H7 (cell line): ENCODE results near the gene KBTBD13. TPM values are rescaled to one million over a fixed set of nuclear protein-coding genes. Genes with fewer than 3 reads are reported as not detected.
"Not testable (repeated sequence)": the region's sequence is repeated elsewhere in the genome, so short reads cannot be mapped to it uniquely, and the experiment has no call there.

ENCODE experiments used
- DNase-seq: peaks from one replicate; pipeline ENCODE4 v3.0.0; 2012
- H3K27me3 ChIP-seq: 2 replicates; pipeline ENCODE4 v1.6.0; 2011; ENCODE audit warnings: mild to moderate bottlenecking, low read length; ENCODE audit not compliant: control insufficient read depth, insufficient read depth
- H3K36me3 ChIP-seq: replicated peaks from 2 replicates; pipeline ENCODE4 v1.5.1; 2011; ENCODE audit warnings: low read length; ENCODE audit not compliant: control insufficient read depth, insufficient read depth
- H3K4me3 ChIP-seq: 2 replicates; pipeline ENCODE4 v1.5.1; 2011; ENCODE audit warnings: low read depth, mild to moderate bottlenecking, control low read depth, low read length, moderate library complexity; ENCODE audit not compliant: insufficient read depth
- total RNA-seq: library from RNA; depleted of rRNA; stranded (reverse); fragments of >200 nt; shearing (Covaris generic); gene quantifications from 2 replicates; pipeline ENCODE4 v1.2.3, GENCODE V29; 2014

Gene KBTBD13
- total RNA-seq, 1 experiment from 2014 or later, result 0.17 TPM

DNA sequence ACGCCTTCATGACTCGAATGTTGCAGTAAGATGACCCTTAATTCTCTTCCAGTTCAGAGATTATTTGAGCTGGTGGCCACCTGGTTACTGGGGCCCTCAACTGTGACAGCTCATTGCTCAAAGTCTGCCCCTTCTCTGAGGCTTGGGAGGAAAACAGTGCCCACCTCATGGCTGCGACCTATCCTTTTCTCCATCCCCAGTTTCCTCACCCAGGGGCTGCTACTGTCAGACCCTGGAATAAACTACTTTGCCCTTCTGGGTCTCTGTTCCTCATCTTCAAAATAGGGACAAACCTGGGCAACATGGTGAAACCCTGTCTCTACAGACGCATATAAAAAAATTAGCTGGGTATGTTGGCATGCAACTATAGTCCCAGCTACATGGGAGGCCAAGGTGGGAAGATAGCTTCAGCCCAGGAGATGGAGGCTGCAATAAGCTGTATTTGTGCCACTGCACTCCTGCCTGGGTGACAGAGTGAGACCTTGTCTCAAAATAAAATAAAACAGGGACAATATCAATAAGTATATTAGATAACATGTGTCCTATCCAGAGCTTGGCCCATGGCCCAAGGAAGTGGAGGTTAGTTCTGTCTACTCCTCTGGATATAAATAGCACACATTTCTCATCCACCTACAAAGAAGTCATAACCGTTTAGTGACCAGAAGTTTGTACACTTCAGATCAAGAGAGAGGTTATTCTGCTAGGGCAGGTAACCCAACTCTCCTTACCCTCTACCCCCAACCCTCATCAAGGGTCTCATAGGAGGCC is 6.6 kb upstream of the KBTBD13 start:
- Histone ChIP-seq H3K36me3 (no peaks in the 10 kb centered on the region; the same call in 1 of the 2 replicates), H3K4me3 (no peak overlapping the region), H3K27me3 (peaks cover 5% of the 10 kb centered on the region)
- DNase-seq, result no peak

DNA sequence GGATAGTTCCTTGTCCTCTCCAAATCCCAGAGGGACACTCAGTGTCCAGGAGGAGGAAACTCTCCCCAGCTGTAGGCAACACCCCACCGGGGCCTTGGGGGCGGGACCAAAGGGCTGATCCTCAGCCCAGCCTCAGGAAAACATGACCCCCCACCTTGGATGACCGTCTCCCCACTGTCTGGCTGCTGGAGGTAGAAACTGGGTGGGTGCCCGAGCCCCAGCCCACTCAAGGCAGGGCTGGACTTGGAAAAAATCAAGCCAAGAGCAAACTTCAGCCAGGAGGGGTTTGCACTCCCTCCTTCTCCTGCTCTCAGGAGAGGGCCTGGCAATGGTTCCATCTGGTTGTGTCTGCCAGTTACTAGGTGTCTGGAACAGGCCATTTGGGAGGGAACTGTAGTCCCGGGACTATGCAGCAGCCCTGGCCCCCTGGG is 5.2 kb upstream of the KBTBD13 start:
- Histone ChIP-seq H3K4me3 (no peak overlapping the region), H3K36me3 (no peaks in the 10 kb centered on the region), H3K27me3 (peaks cover 5% of the 10 kb centered on the region)
- DNase-seq, result no peak

DNA sequence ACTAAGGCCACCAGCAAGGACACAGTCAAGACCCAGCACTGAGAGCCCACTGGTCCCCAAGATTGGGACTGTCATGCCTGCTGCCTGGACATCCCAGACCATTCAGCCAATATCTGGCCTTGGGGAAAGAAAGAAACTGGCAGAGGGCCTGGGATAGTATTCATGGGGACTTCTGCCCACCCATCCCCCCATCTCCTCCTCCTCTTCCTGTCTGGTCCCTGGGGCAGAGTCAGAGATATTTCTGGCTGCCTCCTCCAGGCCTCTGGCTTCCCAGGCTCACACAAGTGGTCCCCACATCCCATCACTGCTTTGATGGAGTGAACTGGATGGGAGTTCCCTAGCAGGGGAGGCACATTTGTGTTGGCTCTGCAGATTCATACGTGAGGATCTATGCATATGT is 4.5 kb upstream of the KBTBD13 start:
- H3K27me3 ChIP-seq, result peaks cover 5% of the 10 kb centered on the region
- no peaks in the 10 kb centered on the region for H3K36me3 ChIP-seq
- no peak overlapping the region for H3K4me3 ChIP-seq
- no peak for DNase-seq

DNA sequence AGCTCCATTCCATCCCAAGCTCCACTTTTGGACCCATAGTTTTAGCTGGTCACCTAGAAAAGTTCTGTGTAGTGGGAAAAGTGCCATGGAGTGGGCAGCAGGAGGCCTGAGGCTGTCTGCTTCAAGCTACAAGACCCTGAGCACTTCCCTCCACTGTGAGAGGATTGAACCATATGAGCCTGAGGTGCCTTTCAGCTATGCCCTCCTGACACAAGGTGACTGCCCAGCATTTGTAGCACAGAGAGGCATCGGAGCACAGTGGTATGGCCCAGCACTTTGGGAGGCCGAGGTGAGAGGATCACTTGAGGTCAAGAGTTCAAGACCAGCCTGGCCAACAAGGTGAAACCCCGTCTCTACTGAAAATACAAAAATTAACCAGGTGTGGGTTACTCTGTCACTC is 3.9 kb upstream of the KBTBD13 start:
- H3K36me3 ChIP-seq, result no peaks in the 10 kb centered on the region
- no peak for DNase-seq
- no peak overlapping the region for H3K4me3 ChIP-seq
- H3K27me3 ChIP-seq, result no peaks in the 10 kb centered on the region; the same call in 1 of the 2 replicates

GRCh38 chr15:65074946-65075345 is 1.6 kb upstream of the KBTBD13 start:
- not testable (repeated sequence) for H3K27me3 ChIP-seq, H3K36me3 ChIP-seq, H3K4me3 ChIP-seq, DNase-seq

- not testable (repeated sequence) for H3K36me3 ChIP-seq, H3K27me3 ChIP-seq, H3K4me3 ChIP-seq, DNase-seq
Observed at GRCh38 chr15:65075607-65076395, 745 bp upstream of the KBTBD13 start.

DNA sequence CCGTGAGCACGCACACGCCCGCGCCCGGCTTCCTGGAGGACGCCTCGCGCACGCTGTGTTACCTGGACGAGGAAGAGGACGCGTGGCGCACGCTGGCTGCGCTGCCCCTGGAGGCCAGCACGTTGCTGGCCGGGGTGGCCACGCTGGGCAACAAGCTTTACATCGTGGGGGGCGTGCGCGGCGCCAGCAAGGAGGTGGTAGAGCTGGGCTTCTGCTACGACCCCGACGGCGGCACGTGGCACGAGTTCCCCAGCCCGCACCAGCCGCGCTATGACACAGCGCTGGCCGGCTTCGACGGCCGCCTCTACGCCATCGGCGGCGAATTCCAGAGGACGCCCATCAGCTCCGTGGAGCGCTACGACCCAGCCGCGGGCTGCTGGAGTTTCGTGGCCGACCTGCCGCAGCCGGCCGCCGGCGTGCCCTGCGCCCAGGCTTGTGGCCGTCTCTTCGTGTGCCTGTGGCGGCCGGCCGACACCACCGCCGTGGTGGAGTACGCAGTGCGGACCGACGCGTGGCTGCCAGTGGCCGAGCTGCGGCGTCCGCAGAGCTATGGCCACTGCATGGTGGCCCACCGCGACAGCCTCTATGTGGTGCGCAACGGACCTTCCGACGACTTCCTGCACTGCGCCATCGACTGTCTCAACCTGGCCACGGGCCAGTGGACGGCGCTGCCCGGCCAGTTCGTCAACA is 890 bp downstream of the KBTBD13 start:
- H3K36me3 ChIP-seq, result no peaks in the 10 kb centered on the region
- no peaks in the 10 kb centered on the region for H3K27me3 ChIP-seq
- H3K4me3 ChIP-seq, result no peak overlapping the region
- peak; percentile 69 for DNase-seq

DNA sequence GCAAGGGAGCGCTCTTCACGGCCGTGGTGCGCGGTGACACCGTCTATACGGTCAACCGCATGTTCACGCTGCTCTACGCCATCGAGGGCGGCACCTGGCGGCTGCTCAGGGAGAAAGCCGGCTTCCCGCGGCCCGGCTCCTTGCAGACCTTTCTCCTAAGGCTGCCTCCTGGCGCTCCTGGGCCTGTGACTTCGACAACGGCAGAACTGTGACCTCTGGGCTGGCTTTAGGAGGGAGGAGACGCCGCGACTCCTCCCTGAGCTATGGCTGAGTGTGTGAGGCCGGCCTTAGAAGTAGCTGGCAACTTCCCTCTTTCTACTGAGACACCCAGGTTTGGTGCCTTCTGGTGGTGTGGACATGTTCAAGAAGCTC is 1.4 kb downstream of the KBTBD13 start:
- H3K36me3 ChIP-seq, result no peaks in the 10 kb centered on the region
- H3K27me3 ChIP-seq, result no peaks in the 10 kb centered on the region
- H3K4me3 ChIP-seq, result no peak overlapping the region
- DNase-seq, result peak; percentile 93

- no peak for DNase-seq
- Histone ChIP-seq H3K27me3 (no peaks in the 10 kb centered on the region), H3K4me3 (no peak overlapping the region), H3K36me3 (no peaks in the 10 kb centered on the region)
Observed at GRCh38 chr15:65079580-65079979, 3.0 kb downstream of the KBTBD13 start.

DNA sequence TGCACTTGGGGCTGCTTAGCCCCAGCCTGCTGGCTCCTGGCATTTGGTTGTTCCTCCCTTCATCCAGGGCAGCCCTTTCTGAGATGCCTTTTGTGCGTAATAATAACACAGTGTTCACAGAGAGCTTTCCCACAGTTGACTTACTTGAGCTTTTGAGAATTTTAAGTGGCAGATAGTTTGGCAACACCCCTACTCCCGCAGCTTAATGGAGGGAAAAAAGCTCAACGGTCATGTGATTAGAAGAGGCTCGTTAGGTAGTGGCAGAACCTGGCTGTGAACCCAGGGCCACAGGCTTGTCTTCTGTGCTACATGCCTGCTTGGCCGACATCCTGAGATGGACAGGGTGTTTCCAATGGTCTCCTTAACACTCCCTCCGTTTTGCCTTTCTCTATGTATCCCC is 4.7 kb downstream of the KBTBD13 start:
- H3K36me3 ChIP-seq, result no peaks in the 10 kb centered on the region
- DNase-seq, result no peak
- H3K4me3 ChIP-seq, result no peak overlapping the region
- H3K27me3 ChIP-seq, result no peaks in the 10 kb centered on the region

- no peaks in the 10 kb centered on the region for H3K27me3 ChIP-seq
- no peaks in the 10 kb centered on the region for H3K36me3 ChIP-seq
- no peak for DNase-seq
Observed at GRCh38 chr15:65081758-65082157, 5.2 kb downstream of the KBTBD13 start.

DNA sequence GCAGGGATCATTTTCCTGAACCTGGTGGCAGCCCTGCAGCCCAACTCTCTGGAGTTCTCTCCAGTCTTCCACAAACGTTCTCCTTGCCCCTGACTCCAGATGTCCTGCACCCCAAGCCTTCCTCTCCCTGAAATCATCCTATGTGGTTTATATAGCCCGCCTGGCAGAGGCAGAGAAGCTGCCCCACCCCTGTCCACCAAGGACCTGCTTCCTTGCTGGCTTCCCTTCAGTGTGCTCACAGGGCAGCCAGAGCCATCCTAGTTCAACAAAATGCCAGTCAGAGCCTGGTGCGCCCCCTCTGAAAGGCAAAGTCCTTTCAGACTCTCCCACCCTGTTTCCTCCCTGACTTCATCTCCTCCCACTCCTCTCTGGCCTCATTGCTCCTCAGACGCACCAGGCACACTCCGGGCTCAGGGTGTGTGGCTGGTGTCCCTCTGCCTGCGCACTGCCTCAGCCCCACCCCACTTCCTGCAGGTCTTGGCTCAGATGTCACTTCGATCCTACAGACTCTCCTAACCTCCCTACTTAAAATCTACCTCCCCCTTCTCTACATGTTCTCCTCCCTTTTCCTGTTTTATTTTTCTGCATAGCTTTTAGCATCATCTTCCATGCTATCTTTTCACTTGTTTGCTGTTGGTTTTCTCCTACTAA is 5.9 kb downstream of the KBTBD13 start:
- Histone ChIP-seq H3K27me3 (no peaks in the 10 kb centered on the region), H3K4me3 (no peak overlapping the region)

More at GRCh38 chr15:65081758-65082157, 5.2 kb downstream of the KBTBD13 start:
- H3K4me3 ChIP-seq, result no peak overlapping the region

DNA sequence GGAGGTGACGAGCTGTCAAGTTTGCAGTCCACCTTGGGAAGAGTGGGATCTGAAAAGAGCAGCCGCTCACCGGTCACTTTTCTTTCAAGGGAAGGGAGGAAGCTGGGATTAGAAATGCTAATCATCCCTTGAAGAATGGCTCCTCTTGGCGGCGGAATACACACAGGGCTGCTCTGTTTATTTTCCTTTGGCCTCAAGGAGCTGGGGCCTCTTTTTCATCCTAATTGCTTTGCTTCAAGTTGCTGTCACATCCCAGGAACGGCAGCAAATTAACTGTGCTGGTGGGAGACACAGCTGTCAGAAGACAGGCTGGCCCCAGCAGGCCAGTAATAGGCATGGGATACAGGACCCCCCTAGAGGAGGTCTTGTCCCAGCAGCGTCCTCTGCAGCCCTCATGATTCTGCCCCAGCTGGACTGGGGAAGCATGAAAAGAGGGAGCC is 6.7 kb downstream of the KBTBD13 start:
- H3K4me3 ChIP-seq, result no peak overlapping the region
- peak; percentile 77 for DNase-seq
- no peaks in the 10 kb centered on the region for H3K27me3 ChIP-seq
- no peaks in the 10 kb centered on the region for H3K36me3 ChIP-seq

More for the DNA sequence above, 5.9 kb downstream of the KBTBD13 start:
- H3K36me3 ChIP-seq, result no peaks in the 10 kb centered on the region
- DNase-seq, result no peak

DNA sequence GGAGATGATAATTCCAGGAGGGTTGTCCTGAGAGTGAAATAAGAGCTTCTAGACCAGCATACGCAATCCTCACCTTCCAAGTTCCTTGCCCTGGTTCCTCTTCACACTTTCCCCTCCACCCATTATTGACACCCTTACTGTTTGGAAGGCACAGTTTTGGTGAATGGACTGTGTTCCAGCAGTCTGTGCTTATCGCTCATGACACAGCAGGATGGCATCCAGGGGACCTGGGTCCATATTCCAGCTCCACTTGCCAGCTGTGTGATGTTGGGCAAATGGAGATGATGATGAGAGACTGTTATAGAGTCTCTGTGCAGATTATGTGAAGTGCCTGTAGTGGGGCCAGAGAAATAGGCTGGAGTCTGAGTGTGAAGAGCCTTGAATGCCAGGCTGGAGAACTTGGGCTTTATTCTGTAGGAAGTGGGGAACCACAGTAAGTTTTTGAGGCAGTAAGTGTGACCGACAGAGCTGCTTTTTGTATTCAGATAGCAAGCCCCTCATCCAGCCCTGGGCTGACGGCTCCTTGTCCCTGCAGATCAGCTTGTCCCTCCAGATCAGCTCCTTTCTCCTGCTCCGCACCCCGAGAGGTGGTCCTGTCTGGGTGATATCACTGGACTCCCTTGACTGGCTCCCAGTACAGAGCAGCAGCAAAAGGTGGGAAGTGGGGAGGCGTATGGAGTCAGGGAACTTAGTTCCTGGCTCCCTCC is 8.1 kb downstream of the KBTBD13 start:
- DNase-seq, result no peak
- Histone ChIP-seq H3K36me3 (no peaks in the 10 kb centered on the region), H3K27me3 (no peaks in the 10 kb centered on the region), H3K4me3 (no peak overlapping the region)
